GM12874 (cell line): ENCODE results near the gene MED4.

Source experiments
- CTCF ChIP-seq: IDR thresholded peaks from 2 replicates; pipeline ENCODE4 v1.5.1; 2011; ENCODE audit warnings: low read depth, mild to moderate bottlenecking, control low read depth, low read length, moderate library complexity; ENCODE audit not compliant: insufficient read depth

The MED4 gene

DNA sequence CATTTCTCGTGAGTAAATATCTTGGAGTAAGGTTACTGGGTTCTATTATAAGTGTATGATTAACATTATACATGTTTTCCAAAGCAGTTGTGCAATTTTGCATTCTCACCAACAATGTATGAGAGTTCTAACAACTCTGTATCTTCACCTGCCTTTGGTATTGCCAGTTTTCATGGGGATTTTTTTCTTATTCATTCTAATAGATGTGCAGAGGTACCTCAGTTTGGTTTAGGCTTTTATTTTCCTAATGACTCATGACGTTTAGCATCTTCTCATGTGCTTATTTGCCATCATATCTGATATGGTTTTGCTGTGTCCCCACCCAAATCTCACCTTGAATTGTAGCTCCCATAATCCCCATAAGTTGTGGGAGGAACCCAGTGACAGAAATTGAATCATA, 65.0 kb downstream of the MED4 start:
- TF ChIP-seq CTCF: no peak

DNA sequence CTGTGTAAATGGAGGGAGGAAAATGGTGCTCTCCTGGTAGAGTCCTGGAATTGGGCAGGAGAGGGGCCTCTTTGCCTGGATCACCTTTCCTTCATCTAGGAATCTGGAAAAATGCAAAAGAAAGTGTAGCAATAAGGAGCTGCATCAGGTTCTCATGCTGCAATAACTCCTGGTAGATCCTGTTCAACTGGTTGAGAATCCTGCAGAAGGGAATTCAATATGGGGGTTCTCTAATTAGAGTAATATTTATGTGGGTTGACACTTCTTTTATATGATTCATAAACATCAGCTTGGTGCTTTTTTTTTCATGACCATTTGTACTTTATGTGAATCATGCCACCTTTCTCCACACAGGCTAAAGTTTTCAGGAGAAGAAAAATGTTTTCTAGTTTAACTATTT, 66.8 kb downstream of the MED4 start:
- TF ChIP-seq CTCF: no peak
